Measurements from ENCODE around the gene POU3F3.

The POU3F3 gene

GRCh38 chr2:104845946-104846785, 7.7 kb upstream of the POU3F3 start:
- intact Hi-C loops (cut with DNase I), result no loop called here

GRCh38 chr2:104846786-104847585, 6.9 kb upstream of the POU3F3 start:
- peak in 30 of 42 donors; percentile 33 to 87 (median 64) for DNase-seq
- intact Hi-C loops (cut with DNase I), result no loop called here

More at GRCh38 chr2:104845946-104846785, 7.7 kb upstream of the POU3F3 start:
- peak in 14 of 42 donors; percentile 32 to 65 (median 46) for DNase-seq

GRCh38 chr2:104847586-104848160, 6.2 kb upstream of the POU3F3 start:
- intact Hi-C loops (cut with DNase I), result no loop called here
- peak in 1 of 42 donors; percentile 39 for DNase-seq

GRCh38 chr2:104848526-104848925, 5.4 kb upstream of the POU3F3 start:
- intact Hi-C loops (cut with DNase I), result no loop called here

GRCh38 chr2:104849101-104849500, 4.8 kb upstream of the POU3F3 start:
- no peak for DNase-seq
- intact Hi-C loops (cut with DNase I), result no loop called here

More at GRCh38 chr2:104848526-104848925, 5.4 kb upstream of the POU3F3 start:
- DNase-seq, result peak in 4 of 42 donors; percentile 25 to 48 (median 32)

GRCh38 chr2:104849618-104850141, 4.2 kb upstream of the POU3F3 start:
- peak in 41 of 42 donors; percentile 79 to 96 (median 91) for DNase-seq
- intact Hi-C loops (cut with DNase I), result loop anchor here (5.0 kb wide), 2 partner anchors 347 to 417 kb away; no protein-coding TSS in a partner anchor

- intact Hi-C loops (cut with DNase I), result loop anchor here (5.0 kb wide), 2 partner anchors 348 to 418 kb away; no protein-coding TSS in a partner anchor
- DNase-seq, result peak in 22 of 42 donors; percentile 22 to 73 (median 58)
Observed at GRCh38 chr2:104850361-104851290, 3.3 kb upstream of the POU3F3 start.

GRCh38 chr2:104851291-104852089, 2.4 kb upstream of the POU3F3 start:
- DNase-seq, result peak in 25 of 42 donors; percentile 32 to 82 (median 61)
- intact Hi-C loops (cut with DNase I), result loop anchor here (5.0 kb wide), 2 partner anchors 349 to 419 kb away; no protein-coding TSS in a partner anchor

- DNase-seq, result peak in 33 of 42 donors; percentile 47 to 83 (median 68)
- intact Hi-C loops (cut with DNase I), result loop anchor here (5.0 kb wide), 2 partner anchors 350 to 420 kb away; no protein-coding TSS in a partner anchor
Observed at GRCh38 chr2:104852090-104852666, 1.7 kb upstream of the POU3F3 start.

GRCh38 chr2:104854498-104855220, 744 bp downstream of the POU3F3 start:
- intact Hi-C loops (cut with DNase I), result loop anchor here (5.0 kb wide), 3 partner anchors 352 to 807 kb away; no protein-coding TSS in a partner anchor

GRCh38 chr2:104855221-104856085, 1.5 kb downstream of the POU3F3 start:
- DNase-seq, result peak in 10 of 42 donors; percentile 8 to 64 (median 35)
- intact Hi-C loops (cut with DNase I), result loop anchor here (5.0 kb wide), 1 partner anchor 808 kb away; no protein-coding TSS in a partner anchor

More at GRCh38 chr2:104854498-104855220, 744 bp downstream of the POU3F3 start:
- peak in 11 of 42 donors; percentile 9 to 65 (median 46) for DNase-seq

GRCh38 chr2:104856086-104856972, 2.4 kb downstream of the POU3F3 start:
- DNase-seq, result peak in 21 of 42 donors; percentile 12 to 73 (median 50)
- intact Hi-C loops (cut with DNase I), result loop anchor here (5.0 kb wide), 1 partner anchor 809 kb away; no protein-coding TSS in a partner anchor

- intact Hi-C loops (cut with DNase I), result loop anchor here (5.0 kb wide), 1 partner anchor 810 kb away; no protein-coding TSS in a partner anchor
Observed at GRCh38 chr2:104856973-104857261, 3.0 kb downstream of the POU3F3 start.

More at GRCh38 chr2:104856973-104857261, 3.0 kb downstream of the POU3F3 start:
- peak in 4 of 42 donors; percentile 20 to 58 (median 32) for DNase-seq
